Stimulated activated CD8-positive, alpha-beta memory T cell treated with anti-CD3 and anti-CD28 coated beads, Interleukin-2, amount 100 ng/mL, for 1 hour (primary cell): ENCODE data around the gene ELMO1.
A peak's percentile ranks its signal among the peaks of the same experiment; 100 is the strongest.

Source experiments
- DNase-seq, 2 donors: peaks; one replicate each; pipeline ENCODE4 v3.0.0-alpha.2; 2020; ENCODE audit warnings: low read depth in 2 of 2

The ELMO1 gene

DNA sequence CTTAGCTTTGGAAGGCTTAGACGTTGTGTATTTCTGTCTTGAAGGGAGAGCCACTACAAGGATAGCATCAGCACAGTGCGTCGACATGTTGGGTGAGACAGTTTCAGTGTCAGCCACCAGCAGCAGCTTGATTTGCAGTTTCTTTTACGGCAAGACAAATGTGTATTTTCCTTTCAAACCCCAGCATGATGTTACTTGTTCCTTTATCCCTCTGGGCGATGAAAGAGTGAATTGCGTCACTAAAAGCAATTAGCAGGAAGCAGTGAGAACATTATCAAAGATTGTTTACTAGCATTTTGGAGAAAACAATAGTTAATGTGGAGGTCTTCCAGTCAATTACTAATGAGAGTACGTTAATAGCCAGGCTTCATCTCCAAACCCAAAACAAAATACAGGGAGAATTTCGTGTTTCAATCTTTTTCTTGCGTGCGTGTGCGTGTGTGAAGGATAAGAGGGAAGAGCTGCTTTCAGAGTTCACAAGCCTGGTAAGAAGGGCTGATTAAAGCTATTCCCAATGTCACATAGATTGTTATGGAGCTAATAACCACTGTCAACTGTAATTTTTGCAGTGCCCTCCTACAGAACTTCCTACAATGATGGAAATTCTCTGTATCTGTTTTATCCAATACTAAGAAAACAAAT, 567.3 kb downstream of the ELMO1 start:
- no peak for DNase-seq

DNA sequence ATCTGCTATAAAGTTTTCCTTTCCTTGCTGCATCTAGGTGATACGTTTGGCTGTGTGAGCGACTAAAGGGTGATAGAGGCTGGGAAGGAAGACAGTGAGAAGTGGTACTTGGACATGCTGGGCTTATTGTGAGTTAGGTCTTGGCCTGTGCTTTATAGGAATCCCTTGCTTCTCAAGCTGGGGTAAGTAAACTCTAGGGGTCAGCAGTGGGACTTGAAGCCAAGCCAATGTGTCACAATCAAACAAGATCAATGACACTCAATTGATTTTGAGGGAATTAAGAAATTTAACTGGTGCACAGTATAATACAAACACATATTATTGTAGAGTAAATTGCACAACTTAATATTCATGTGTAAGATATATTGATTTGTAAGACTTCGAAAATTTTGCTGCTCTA, 568.6 kb downstream of the ELMO1 start:
- no peak for DNase-seq

DNA sequence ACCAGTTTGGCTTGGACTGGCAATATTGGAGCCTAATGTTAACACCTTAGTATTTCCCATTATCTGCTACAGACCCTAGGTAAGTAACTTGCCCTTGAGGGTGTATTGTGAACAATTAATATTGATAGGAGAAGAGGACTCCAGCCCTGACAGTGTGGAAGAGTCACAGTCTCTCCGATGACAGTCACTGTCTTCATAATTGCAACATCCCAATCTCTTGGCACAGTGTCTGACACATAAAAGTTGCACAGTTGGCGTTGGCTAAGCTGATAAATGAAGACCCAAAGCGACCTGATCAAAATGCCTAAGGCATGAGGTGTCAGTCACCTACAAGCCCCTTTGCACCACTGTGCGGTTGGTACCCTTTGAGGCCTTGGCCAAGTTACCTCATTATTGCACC, 569.6 kb downstream of the ELMO1 start:
- DNase-seq, result no peak

DNA sequence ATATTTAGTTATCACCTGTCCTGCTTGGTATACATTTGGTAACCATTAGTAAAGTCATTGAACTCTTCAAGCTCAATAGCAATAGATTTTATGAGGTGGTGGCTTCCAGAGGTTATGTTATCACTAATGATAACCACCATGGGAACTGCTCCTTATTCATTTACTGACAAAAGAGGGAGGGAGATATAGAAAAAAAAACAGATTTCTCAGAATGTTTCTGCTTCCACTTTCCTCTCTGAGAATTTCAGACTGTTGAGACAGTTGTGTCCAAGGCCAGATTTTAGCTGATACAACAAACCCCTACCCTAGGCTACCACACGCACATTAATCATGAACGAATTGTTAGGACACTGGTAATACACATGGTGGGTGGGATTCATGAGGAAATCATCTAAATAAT, 570.4 kb downstream of the ELMO1 start:
- DNase-seq, result no peak

DNA sequence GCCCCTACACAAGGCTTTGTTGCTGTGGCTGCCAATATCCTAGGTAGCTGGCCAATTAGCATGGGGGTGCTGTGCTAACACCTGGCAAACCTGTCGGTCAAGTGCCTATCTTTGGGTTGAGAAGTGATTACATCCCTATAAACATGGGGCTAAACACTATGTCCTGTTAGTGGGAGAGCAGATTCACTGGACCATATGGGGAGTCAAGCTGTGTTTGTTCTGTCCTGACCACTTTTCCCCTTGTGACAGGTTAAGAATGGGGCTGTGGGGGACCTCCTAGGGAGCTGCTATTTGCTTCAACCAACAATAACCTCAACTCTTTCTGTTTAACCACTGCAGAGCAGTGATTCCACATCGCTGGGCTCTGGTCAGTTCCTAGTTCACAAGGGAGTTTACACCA, 572.9 kb downstream of the ELMO1 start:
- DNase-seq, result no peak

DNA sequence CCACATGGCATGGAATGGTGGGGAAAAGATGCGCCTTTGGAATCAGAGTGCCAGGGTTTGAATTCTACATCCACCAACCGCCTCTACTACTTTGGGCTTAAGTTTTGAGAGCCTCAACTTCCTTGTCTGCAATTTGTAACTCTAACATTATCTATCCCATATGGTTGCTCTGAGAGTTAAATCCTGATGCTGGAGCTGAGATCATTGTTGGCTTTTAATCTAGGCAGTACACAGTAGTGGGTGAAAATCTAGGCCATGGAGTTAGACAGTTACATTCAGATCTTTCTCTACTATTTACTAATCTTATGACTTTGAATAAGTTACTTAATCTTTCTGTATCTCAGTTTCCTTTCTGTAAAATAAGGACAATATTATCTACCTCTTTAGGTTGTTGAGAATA, 574.6 kb downstream of the ELMO1 start:
- DNase-seq, result no peak

DNA sequence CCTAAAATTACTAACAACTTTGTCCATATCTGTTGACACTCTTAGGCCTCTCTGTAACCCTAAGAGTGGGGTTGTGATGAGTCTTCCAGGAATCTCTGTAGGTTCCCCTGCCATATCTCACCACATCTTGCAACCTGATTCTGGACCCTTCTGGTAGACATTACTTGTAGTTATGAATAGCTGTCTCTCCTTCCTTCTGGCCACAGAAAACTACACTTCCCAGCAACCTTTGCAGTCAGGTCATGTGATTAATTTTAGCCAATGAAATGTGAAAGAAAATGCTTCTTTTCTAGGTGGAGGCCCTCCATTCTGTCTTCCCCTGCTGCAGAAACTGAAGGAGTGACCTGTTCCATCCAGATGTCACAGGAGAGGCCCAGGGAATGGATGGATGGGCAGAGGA, 576.8 kb downstream of the ELMO1 start:
- no peak for DNase-seq

DNA sequence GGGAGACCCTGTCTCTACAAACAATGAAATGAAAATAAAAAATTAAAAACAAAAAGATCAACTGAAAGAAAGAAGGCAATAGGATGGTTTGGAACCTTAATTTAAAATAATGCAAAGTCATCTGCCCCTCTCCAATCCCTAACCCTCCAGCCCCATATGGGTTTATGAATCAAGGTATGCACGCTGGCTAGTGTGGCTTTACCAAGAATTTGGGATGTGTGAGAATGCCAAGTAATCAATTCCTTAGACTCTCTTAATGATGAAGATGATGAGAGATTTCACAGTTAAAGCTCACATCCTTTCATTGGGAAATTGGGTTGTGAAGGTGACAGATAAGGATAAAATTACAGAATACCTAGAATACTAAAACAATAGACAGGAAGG, 577.3 kb downstream of the ELMO1 start:
- DNase-seq, result no peak

DNA sequence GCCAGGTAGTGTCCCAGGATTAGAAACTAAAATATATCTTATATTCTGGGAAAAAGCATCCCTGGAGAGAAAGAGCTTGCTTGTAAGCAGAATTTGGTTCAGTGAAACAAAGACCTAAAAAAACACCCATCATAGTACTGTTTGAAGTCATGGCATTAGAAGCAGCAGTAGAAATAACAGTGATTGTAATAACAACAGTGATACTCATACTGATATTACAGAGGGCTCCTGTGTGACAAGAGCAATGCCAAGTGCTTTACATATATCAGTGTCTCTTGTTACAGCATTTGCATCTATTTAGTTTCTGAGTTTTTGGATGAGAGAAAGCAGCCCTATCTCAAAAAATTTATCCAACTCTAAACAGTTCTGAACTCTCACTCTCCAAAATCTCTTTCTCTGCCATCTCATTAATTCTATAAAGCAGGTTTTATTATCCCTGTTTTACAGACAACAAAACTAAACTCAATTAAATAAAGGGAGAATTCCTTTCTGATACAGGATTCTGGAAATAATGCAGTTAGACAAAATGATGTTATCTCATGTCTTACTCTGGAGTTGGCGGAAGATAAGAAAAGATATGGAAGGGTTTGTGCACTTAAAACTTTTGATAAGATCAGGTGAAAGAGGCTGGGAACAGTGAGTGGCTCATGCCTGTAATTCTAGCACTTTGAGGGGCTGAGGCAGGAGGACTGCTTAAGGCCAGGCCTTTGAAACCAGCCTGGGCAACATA, 577.9 kb downstream of the ELMO1 start:
- DNase-seq, result no peak

DNA sequence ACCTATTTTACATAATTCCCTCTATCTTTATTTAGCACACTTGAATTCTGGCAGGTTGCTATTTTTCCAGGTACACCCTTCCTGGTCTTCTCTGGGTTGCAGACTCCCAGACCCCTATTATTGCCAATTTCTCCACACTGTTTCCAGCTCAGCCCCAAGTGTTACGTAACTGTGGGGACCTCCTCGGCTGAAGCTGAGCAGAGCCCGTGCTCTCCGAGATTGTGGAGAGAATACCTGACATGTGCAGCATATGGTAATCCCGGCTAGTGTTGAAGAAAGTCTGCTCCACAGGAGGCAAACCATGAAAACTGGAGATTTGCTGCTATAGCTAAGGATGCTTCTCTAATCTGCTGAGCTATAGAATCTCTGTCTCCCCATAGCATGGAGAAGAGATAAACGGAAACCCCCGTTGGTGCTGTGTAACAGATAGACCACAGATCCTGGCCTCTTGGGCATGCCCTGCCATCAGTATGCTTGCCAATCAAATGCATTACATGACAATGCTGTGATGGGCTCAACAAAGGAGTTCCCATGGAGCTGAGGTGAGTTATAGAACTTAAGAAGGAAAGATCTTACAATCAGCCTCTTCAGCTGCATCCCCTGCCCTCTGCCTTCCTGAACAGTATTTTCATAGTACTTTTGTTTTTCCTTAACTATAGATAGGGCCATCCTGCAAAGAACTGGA, 579.8 kb downstream of the ELMO1 start:
- no peak for DNase-seq

DNA sequence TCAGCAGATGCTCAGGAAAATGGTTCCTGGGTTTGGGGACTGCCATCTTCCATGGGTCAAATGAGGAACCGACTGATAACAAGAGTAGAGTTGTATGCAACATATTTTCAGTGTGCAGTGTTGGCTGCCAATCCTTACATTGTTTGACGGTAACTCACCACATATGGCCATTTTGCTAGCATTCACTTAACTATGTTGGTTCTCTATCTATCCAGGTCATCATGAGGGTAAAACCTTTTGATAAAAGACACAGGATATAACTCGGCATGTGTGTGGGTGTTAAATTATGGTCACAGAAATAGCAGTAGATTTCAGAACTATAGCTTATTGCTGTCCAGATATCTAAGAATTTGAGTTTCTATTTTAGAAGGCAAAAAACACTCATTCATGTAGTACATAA, 583.6 kb downstream of the ELMO1 start:
- DNase-seq, result no peak

DNA sequence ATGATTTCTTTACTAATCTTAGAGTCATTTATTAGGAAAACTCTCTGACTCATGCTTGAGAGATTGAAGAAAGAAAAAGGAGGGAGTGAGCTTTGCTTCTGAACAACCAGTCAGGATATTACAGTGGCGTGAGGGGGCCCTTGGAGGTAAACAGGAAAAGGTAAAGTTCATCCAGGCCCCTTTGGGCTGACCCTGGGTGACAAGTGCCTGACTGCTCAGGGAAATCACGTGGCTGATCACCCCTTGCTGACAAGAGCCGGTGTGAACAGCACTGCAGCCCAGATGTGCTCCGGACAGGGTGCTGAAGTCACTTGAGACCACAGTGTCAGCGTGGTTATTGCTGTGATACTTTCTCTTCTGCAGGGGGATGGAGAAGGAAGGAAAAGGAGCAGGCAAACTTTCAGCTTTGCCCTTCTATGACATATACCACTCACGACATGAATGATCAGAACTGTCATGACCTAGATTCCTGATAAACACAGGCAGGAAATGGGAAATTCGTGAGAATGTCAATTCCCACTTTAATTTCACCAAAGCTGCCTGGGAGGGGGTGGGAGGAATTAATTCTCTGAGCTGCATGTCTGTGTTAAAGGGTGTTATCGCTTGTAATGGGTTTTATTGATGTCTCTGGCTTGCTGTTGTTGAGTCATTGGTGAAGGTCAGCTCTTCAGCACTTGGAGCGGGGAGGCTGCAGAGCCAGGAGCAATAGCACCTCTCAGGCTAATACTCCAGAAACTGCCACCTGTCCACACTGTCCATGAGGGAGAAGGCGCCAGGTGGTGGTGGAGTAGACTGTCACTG, 584.6 kb downstream of the ELMO1 start:
- peak; percentile 11 to 23 for DNase-seq

DNA sequence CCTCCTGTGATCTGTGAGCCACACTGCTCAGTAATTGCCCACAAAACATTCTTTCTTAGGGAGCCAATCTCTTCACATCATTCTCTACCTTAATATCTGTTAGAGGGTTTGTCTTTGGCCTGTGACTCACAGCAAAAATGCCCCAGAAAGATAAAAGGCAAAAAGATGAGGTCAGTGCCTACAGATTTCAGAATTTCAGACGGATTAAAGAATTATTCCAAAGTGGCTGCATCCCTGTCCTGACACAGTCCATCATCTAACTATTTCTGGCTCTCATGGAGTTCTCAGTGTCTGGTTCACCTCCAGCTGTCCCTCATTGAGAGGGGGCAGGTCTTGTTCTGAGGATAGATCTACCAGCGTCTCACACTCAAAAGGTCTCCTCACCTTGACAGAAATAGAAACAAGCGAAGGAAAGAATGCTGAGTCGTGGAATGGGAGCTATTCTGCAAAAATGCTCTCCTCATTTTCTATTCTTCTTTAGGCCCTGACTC, 585.8 kb downstream of the ELMO1 start:
- no peak for DNase-seq

DNA sequence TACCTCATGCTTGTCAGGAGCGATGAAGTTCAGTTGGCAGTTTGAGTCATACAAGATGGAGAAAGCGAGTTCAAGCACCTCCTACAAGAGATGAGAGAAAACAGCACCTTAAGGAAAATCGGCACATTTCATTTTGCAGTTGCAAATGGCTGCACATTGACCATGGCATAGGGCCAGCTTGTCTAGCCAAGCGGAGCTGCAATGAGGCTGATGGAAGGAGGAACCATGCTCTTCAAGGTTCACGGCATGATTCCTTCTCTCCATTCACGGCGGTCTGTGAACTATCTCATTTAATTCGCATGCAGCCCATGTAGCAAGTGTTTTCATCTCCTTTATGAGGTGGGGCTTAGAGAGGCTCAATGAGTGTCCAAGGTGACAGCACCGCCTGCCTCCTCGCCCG, 587.0 kb downstream of the ELMO1 start:
- DNase-seq, result no peak

DNA sequence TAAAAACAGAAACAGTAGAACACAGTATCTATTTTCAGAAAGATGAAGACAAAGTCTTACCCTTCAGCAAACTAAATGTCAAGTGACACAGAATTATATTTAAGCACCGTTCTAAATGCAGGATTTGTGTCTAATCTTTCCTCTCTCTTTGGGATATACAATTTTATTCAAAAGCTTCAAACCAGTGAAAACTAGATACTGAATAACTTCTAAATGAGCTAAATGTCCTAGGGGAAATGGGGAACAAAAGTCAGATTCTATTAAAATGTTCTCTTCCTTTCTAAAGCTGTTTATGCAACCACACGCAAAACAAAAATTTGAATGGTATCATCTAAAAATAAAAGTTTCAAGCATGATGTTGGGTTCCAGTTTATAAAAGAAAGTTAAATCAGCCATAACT, 588.0 kb downstream of the ELMO1 start:
- no peak for DNase-seq

DNA sequence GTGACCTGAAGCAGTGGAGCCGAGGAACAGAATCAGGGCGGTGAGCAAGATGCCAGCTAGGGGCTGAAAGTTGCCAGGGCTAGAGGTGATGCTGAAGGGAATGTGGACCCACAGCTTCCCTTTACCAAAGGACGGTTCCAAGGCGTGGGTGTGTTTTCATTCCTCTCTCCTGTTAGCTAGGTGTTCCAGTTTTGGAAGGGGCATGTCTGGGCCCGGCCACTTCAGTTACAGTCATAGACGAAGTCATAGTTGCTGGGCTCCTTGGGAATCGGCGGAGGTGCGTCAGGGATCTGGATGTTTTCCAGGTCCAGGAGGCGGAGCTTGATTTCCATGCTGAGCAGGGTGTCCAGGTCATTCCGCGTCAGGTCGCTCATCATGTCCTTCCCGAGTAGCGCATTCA, 593.3 kb downstream of the ELMO1 start:
- no peak for DNase-seq

DNA sequence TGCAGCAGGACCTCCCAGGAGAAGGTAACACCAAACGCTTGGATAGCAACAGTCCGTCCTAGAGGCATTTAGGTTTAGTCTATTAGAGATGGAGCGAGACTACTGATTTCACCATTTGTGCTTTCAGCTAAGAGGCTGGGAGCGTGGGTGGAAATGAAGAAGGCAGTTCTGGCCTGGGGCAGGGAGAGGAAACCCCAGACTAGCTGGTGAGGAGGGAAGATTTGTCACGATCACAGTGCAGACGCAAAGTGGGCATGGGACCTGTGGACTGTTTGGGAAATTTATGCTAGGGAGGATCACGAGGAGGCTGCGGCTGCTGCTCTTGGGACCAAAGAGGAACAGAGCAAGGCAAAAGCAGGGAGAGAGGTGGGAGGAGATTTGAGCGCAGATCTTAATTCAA, 594.0 kb downstream of the ELMO1 start:
- DNase-seq, result no peak

DNA sequence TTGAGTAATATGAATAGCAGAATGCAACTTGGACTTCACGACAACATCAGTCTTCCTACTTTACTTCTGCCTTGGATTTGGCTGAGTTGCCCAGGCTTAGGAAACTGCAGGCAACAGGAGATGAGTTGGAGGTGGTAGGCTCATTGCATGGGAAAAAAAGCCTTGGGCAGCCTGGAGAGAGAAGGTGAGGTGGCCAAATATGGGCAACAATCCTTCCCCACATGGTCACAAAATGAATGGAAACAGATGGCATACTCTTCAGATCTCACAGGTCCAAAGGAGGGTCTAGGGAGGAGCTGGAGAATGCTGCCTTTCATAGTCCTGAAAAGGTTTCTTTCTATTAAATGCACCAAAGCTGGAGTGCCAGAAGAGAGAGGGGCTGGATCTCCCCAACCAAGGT, 595.7 kb downstream of the ELMO1 start:
- DNase-seq, result no peak

DNA sequence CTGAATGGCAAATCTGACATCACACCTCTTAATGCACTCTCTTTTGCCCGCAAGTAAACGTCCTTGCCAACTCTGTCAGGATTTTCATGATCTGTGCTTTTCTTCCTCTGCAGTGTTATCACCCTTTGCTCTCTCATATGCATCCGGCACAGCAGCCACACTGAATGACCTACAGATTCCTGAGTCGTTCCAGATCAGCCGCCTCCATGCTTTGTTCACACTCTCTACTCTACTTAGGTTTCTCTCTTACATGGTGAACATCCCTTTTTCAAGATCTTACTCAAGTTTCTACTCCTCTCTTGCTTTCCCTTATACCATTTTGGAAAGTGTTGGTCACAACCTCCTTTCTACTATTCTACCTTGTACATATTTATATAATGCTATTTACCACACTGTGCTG, 596.6 kb downstream of the ELMO1 start:
- DNase-seq, result no peak

DNA sequence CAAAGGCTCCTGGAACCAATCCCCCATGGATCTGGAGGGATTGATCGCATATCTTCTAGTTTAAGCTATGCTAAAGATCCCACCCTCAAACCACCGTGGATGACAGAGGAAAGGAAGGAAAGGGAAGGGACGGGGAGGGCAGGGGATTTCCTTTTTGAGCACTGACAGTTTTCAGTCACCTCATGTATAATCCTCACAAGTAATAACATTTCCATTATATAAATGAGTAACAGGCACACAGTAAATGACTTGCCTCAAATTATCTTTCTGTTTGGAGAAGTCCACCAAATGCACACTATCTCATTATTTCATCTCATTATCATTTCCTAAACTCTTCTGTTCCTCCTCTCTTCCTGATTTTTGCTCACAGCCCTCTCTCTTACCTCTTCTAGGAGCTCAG, 597.3 kb downstream of the ELMO1 start:
- DNase-seq, result no peak

DNA sequence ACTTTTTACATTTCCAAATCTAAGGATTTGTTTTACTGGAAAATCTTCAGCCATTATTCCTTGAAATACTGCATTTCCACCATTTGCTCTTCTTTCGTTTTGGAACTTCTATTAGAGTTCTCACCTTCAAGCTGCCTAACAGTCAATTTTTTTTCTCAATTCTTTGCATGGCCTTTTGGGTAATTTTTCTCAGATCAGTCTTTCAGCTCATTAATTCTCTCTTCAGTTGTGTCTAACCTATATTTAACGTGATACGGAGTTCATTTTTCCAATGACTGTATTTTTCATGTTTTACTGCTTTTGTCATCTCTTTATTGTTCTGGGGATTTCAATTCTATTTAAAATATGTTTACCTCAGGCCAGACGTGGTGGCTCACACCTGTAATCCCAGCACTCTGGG, 600.7 kb downstream of the ELMO1 start:
- DNase-seq, result no peak

DNA sequence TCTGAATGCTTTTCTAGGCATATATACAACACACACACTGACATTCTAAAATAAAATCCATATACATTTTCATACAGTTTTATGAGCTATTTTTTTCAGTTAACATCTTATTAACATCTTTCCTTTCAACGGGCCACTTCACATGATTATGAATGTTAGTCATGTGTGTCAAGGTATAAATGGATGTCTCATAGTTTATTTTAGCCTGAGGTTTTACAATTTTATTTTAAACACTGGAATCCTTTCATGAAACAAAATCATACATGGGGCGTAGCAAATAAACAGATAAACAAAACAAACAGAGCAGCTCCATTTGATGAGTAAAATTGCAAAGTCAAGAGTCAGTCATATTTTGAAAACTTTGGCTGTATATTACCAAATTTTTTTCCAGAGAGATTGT, 604.3 kb downstream of the ELMO1 start:
- DNase-seq, result no peak
